ENCODE measurements around the gene BTN1A1.

The BTN1A1 gene

GRCh38 chr6:26486358-26486757 is 13.7 kb upstream of the BTN1A1 start:
- no peak overlapping the region for H2AFZ ChIP-seq (ENCODE audit: low read length)
- no peak overlapping the region for H3K4me3 ChIP-seq (ENCODE audit: low read length)

GRCh38 chr6:26487466-26487865 is 12.6 kb upstream of the BTN1A1 start:
- no peaks in the 10 kb centered on the region for H3K9me2 ChIP-seq (replicated peaks; ENCODE audit: insufficient read depth, low read length)
- no peak for DNase-seq
- no peak overlapping the region for H3K4me2 ChIP-seq (ENCODE audit: low read depth, low read length)
- H3K4me1 ChIP-seq (ENCODE audit: low read length) = peaks cover 15% of the 10 kb centered on the region
- H3K27me3 ChIP-seq (replicated peaks; ENCODE audit: insufficient read depth, low read length) = no peaks in the 10 kb centered on the region
- no peak overlapping the region for H3K4me3 ChIP-seq (ENCODE audit: low read length)
- H3F3A ChIP-seq (ENCODE audit: insufficient read depth, low read length) = peaks cover 4% of the 10 kb centered on the region; the same call in 1 of the 2 replicates
- no peaks in the 10 kb centered on the region for H3K9me3 ChIP-seq (replicated peaks; ENCODE audit: insufficient read depth, low read length)
- no peak overlapping the region for H3K27ac ChIP-seq (ENCODE audit: low read length)
- no peaks in the 10 kb centered on the region for H3K79me2 ChIP-seq (ENCODE audit: low read length)
- no peaks in the 10 kb centered on the region for H4K20me1 ChIP-seq (ENCODE audit: insufficient read depth, low read length)
- TF ChIP-seq EZH2 (optimal IDR thresholded peaks at IDR 0.05; ENCODE audit: low read depth, low read length) = no peak
- TF ChIP-seq CTCF (IDR thresholded peaks at IDR 0.05; ENCODE audit: low read length) = no peak
- TF ChIP-seq EZH2phosphoT487 (IDR thresholded peaks at IDR 0.05; ENCODE audit: low read length) = no peak
- no peak overlapping the region for H2AFZ ChIP-seq (ENCODE audit: low read length)
- H3K36me3 ChIP-seq (replicated peaks; ENCODE audit: insufficient read depth, low read length) = no peaks in the 10 kb centered on the region
- H3K9ac ChIP-seq (ENCODE audit: low read length) = no peak overlapping the region

More at GRCh38 chr6:26486358-26486757, 13.7 kb upstream of the BTN1A1 start:
- Histone ChIP-seq H3K9ac (ENCODE audit: low read length) (no peak overlapping the region), H3F3A (ENCODE audit: insufficient read depth, low read length) (peaks cover 4% of the 10 kb centered on the region; the same call in 1 of the 2 replicates), H3K9me2 (replicated peaks; ENCODE audit: insufficient read depth, low read length) (no peaks in the 10 kb centered on the region), H3K9me3 (replicated peaks; ENCODE audit: insufficient read depth, low read length) (no peaks in the 10 kb centered on the region), H3K4me2 (ENCODE audit: low read depth, low read length) (no peak overlapping the region), H3K27ac (ENCODE audit: low read length) (no peak overlapping the region), H3K36me3 (replicated peaks; ENCODE audit: insufficient read depth, low read length) (no peaks in the 10 kb centered on the region), H3K27me3 (replicated peaks; ENCODE audit: insufficient read depth, low read length) (no peaks in the 10 kb centered on the region), H3K79me2 (ENCODE audit: low read length) (no peaks in the 10 kb centered on the region), H4K20me1 (ENCODE audit: insufficient read depth, low read length) (no peaks in the 10 kb centered on the region), H3K4me1 (ENCODE audit: low read length) (peaks cover 14% of the 10 kb centered on the region)
- no peak for DNase-seq
- TF ChIP-seq EZH2 (optimal IDR thresholded peaks at IDR 0.05; ENCODE audit: low read depth, low read length) = no peak
- no peak for TF ChIP-seq CTCF (IDR thresholded peaks at IDR 0.05; ENCODE audit: low read length)
- TF ChIP-seq EZH2phosphoT487 (IDR thresholded peaks at IDR 0.05; ENCODE audit: low read length) = no peak

- H2AFZ ChIP-seq (ENCODE audit: low read length) = no peak overlapping the region
- H3K4me1 ChIP-seq (ENCODE audit: low read length) = peaks cover 16% of the 10 kb centered on the region
- H3K9me2 ChIP-seq (replicated peaks; ENCODE audit: insufficient read depth, low read length) = no peaks in the 10 kb centered on the region
- no peaks in the 10 kb centered on the region for H3F3A ChIP-seq (ENCODE audit: insufficient read depth, low read length)
- H3K27ac ChIP-seq (ENCODE audit: low read length) = no peak overlapping the region
- H3K4me2 ChIP-seq (ENCODE audit: low read depth, low read length) = no peak overlapping the region
- no peaks in the 10 kb centered on the region for H3K79me2 ChIP-seq (ENCODE audit: low read length)
- no peaks in the 10 kb centered on the region for H3K9me3 ChIP-seq (replicated peaks; ENCODE audit: insufficient read depth, low read length)
- TF ChIP-seq EZH2phosphoT487 (IDR thresholded peaks at IDR 0.05; ENCODE audit: low read length) (no peak), CTCF (IDR thresholded peaks at IDR 0.05; ENCODE audit: low read length) (no peak), EZH2 (optimal IDR thresholded peaks at IDR 0.05; ENCODE audit: low read depth, low read length) (no peak)
- no peaks in the 10 kb centered on the region for H4K20me1 ChIP-seq (ENCODE audit: insufficient read depth, low read length)
- no peak overlapping the region for H3K9ac ChIP-seq (ENCODE audit: low read length)
- DNase-seq = no peak
- no peaks in the 10 kb centered on the region for H3K36me3 ChIP-seq (replicated peaks; ENCODE audit: insufficient read depth, low read length)
- H3K27me3 ChIP-seq (replicated peaks; ENCODE audit: insufficient read depth, low read length) = no peaks in the 10 kb centered on the region
- no peak overlapping the region for H3K4me3 ChIP-seq (ENCODE audit: low read length)
Observed at GRCh38 chr6:26489996-26490964, 9.8 kb upstream of the BTN1A1 start.

Measured in MM.1S (cell line).